ENCODE measurements around the gene PIPOX.

PIPOX gene

GRCh38 chr17:29032013-29032856 lies 10.7 kb upstream of the PIPOX start:
- no peak overlapping the region for H3K27ac ChIP-seq
- peaks cover 0 to 5% of the 10 kb centered on the region in 2 experiments for H3K4me1 ChIP-seq (ENCODE audit: control insufficient read depth in 1 of 2, insufficient read depth in 1 of 2, low read depth in 1 of 2, low read length in 1 of 2)
- no peaks in the 10 kb centered on the region for H3K9me3 ChIP-seq
- no peak for TF ChIP-seq CTCF (IDR thresholded peaks at IDR 0.05)
- peaks cover 62% of the 10 kb centered on the region for H3K27me3 ChIP-seq
- H3K4me3 ChIP-seq (ENCODE audit: low read depth in 1 of 2, low read length in 1 of 2) = no peak overlapping the region
- H3K36me3 ChIP-seq = no peaks in the 10 kb centered on the region

GRCh38 chr17:29032857-29033197 lies 10.1 kb upstream of the PIPOX start:
- TF ChIP-seq CTCF (IDR thresholded peaks at IDR 0.05) = no peak
- Histone ChIP-seq H3K27me3 (peaks cover 62% of the 10 kb centered on the region), H3K9me3 (no peaks in the 10 kb centered on the region), H3K27ac (no peak overlapping the region), H3K4me3 (ENCODE audit: low read depth in 1 of 2, low read length in 1 of 2) (no peak overlapping the region), H3K36me3 (no peaks in the 10 kb centered on the region), H3K4me1 (ENCODE audit: control insufficient read depth in 1 of 2, insufficient read depth in 1 of 2, low read depth in 1 of 2, low read length in 1 of 2) (peaks cover 0 to 5% of the 10 kb centered on the region in 2 experiments)

- Histone ChIP-seq H3K36me3 (no peaks in the 10 kb centered on the region), H3K4me3 (ENCODE audit: low read depth in 1 of 2, low read length in 1 of 2) (no peak overlapping the region), H3K4me1 (ENCODE audit: control insufficient read depth in 1 of 2, insufficient read depth in 1 of 2, low read depth in 1 of 2, low read length in 1 of 2) (peaks cover 0 to 5% of the 10 kb centered on the region in 2 experiments), H3K27me3 (peaks cover 66% of the 10 kb centered on the region), H3K9me3 (no peaks in the 10 kb centered on the region), H3K27ac (no peak overlapping the region)
- no peak for TF ChIP-seq CTCF (IDR thresholded peaks at IDR 0.05)
These were observed 8.4 kb upstream of the PIPOX start for GRCh38 chr17:29034510-29034909.

GRCh38 chr17:29036584-29036983 lies 6.4 kb upstream of the PIPOX start:
- Histone ChIP-seq H3K27me3 (peaks cover 63% of the 10 kb centered on the region), H3K4me1 (ENCODE audit: control insufficient read depth in 1 of 2, insufficient read depth in 1 of 2, low read depth in 1 of 2, low read length in 1 of 2) (peaks cover 0 to 2% of the 10 kb centered on the region in 2 experiments), H3K9me3 (no peaks in the 10 kb centered on the region)

GRCh38 chr17:29037739-29038084 lies 5.2 kb upstream of the PIPOX start:
- Histone ChIP-seq H3K27ac (no peak overlapping the region), H3K4me1 (ENCODE audit: control insufficient read depth in 1 of 2, insufficient read depth in 1 of 2, low read depth in 1 of 2, low read length in 1 of 2) (no peaks in the 10 kb centered on the region), H3K36me3 (no peaks in the 10 kb centered on the region), H3K9me3 (no peaks in the 10 kb centered on the region), H3K27me3 (peaks cover 51% of the 10 kb centered on the region), H3K4me3 (ENCODE audit: low read depth in 1 of 2, low read length in 1 of 2) (no peak overlapping the region)
- no peak for TF ChIP-seq CTCF (IDR thresholded peaks at IDR 0.05)

More at GRCh38 chr17:29036584-29036983, 6.4 kb upstream of the PIPOX start:
- TF ChIP-seq CTCF (IDR thresholded peaks at IDR 0.05) = no peak
- H3K4me3 ChIP-seq (ENCODE audit: low read depth in 1 of 2, low read length in 1 of 2) = no peak overlapping the region
- no peaks in the 10 kb centered on the region for H3K36me3 ChIP-seq
- H3K27ac ChIP-seq = no peak overlapping the region
